ENCODE data around the gene AQP12B.

Gene AQP12B

DNA sequence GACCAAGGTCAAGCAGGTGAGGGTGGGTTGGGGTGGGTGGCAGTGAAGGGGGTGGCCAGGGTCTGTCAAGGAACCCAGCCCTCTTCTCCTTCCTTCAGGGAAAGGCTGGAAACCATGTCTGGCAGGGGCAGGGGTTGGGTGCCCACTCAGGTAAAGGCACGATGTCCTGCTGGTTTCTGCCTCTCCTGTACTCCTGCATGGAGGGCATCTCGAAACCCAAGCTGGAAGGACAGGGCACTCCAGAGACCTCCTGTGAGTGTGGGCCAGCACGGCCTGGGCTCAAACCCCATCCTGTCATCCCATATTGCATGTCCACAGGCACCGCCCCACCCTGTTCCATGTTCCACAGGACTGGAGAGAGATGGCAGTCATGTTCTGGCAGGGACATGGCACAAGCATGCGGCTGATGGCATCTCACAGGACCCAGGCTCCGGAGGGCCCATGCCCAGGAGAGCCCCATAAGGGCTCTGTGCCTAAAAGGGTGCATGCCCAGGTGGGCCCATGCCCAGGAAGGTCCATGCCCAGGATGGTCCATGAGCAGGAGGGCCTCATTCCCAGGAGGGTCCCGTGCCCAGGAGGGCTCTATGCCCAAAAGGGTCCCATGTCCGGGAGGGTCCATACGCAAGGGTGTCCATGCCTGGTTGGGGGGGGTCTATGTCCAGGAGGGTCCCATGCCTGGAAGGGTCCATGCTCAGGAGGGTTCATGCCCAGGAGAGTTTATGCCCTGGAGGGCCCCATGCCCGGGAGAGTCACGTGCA, 51.0 kb downstream of the AQP12B start:
- no peak for DNase-seq

DNA sequence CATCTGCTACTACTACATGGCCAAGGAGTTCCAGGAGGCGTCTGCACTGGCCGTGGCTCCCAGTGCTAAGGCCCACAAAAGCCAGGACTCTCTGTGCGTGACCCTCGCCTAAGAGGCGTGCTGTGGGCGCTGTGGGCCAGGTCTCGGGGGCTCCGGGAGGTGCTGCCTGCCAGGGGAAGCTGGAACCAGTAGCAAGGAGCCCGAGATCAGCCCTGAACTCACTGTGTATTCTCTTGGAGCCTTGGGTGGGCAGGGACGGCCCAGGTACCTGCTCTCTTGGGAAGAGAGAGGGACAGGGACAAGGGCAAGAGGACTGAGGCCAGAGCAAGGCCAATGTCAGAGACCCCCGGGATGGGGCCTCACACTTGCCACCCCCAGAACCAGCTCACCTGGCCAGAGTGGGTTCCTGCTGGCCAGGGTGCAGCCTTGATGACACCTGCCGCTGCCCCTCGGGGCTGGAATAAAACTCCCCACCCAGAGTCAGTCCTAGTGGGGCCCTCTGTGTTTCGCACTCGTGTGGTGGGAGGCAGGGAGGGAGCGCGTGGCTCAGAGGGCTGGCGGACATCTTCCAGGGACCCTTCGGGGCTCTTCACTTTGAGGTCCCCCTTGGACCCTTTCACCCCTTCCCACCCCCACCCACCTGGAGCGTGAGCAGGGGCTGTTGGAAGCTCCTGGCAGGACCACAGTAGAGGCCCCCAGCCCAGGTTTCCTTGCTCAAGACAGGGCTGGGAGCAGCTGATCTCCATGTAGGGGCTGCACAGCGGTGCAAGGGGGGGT, 51.7 kb downstream of the AQP12B start:
- DNase-seq: no peak

DNA sequence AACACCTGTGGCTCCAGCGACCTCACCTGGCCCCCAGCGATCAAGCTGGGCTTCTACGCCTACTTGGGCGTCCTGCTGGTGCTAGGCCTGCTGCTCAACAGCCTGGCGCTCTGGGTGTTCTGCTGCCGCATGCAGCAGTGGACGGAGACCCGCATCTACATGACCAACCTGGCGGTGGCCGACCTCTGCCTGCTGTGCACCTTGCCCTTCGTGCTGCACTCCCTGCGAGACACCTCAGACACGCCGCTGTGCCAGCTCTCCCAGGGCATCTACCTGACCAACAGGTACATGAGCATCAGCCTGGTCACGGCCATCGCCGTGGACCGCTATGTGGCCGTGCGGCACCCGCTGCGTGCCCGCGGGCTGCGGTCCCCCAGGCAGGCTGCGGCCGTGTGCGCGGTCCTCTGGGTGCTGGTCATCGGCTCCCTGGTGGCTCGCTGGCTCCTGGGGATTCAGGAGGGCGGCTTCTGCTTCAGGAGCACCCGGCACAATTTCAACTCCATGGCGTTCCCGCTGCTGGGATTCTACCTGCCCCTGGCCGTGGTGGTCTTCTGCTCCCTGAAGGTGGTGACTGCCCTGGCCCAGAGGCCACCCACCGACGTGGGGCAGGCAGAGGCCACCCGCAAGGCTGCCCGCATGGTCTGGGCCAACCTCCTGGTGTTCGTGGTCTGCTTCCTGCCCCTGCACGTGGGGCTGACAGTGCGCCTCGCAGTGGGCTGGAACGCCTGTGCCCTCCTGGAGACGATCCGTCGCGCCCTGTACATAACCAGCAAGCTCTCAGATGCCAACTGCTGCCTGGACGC, 52.5 kb downstream of the AQP12B start:
- DNase-seq: no peak

DNA sequence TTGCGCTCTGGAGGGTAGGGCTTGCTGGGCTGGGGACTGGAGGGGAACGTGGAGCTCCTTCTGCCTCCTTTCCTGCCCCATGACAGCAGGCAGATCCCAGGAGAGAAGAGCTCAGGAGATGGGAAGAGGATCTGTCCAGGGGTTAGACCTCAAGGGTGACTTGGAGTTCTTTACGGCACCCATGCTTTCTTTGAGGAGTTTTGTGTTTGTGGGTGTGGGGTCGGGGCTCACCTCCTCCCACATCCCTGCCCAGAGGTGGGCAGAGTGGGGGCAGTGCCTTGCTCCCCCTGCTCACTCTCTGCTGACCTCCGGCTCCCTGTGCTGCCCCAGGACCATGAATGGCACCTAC, 53.1 kb downstream of the AQP12B start:
- no peak for DNase-seq

DNA sequence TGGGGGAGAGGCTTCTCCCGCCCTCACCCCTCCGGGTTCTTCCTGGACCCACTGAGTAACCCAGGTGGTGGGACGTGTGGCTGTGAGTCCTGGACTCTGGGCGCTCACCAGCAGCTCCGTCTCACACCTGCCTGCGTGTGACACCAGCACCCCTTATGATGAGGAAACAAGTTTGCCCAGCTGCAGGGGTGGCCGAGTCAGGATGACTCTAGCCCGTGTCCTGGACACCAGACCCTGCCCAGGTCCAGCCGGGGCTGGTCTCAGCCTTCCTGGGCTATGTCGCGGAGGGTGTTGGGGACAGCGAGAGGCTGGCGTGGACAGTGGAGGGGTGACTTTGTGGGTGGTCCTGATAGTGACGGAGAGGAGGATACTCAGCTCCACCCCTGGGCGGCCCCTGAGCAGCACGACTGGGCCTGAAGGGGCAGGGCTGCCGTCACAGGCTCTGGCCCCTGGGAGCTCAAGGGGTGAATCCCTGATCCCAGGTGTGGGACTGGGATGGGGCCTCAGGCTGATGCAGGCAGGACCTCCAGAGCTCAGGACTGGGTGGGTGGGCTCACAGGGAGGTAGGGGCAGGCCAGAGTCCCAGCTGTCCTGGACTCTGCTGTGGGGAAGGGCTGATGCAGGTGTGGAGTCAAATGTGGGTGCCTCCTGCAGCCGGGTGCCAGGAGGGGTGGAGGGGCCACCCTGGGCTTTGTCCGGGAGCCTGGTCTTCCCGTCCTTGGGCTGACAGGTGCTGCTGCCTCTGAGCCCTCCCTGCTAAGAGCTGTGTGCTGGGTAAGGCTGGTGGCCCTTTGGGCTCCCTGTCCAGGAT, 53.7 kb downstream of the AQP12B start:
- DNase-seq: no peak

DNA sequence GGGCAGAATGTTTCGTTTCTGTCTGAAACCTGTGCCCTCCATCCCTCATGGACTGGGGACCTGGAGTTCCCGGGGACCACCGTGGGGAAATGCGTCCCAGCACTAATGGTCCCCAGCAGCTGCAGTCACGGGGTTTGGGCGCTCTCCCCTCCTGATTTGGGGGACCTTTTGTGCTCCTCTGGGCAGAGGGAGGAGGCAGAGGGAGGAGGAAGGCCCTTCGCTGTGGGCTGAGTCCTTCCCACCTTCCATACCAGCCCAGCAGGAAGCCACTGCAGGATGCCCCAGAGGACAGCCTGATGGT, 54.2 kb downstream of the AQP12B start:
- no peak for DNase-seq

DNA sequence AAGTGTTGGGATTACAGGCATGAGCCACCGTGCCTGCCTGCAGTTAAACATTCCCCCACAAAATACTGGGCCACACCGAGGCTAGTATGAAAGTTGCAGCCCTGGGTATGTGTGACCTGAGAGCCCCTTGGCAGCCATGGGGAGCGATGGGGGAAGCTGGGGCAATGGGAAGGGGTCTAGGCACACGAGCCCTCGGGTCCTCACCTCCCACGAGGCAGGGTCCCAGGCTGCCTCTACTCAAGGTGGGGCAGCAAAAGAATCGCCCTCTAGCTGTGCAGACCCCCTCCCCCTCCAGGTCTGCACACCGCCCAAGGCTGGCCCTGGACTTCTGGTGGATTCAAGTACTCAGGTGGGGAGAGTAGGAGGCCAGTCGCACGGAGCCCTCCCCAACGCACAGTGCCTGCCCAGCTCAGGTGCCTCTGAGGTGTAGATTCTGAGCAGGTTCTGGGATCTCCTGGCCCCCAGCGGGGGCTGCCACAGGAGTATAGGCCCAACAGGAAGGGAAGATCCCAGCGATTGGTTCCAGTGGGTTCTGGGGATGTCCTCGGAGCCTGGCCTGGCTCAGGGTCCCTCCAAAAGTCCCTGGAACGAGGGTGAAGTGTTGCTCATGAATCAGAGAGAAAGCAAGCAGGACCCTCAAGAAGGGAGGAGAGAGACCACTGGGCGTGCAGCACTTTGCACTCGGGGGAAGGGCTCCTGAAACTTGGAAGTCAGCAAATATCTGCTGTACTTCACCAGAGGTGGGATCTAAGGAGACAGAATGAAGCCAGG, 54.8 kb downstream of the AQP12B start:
- no peak for DNase-seq

DNA sequence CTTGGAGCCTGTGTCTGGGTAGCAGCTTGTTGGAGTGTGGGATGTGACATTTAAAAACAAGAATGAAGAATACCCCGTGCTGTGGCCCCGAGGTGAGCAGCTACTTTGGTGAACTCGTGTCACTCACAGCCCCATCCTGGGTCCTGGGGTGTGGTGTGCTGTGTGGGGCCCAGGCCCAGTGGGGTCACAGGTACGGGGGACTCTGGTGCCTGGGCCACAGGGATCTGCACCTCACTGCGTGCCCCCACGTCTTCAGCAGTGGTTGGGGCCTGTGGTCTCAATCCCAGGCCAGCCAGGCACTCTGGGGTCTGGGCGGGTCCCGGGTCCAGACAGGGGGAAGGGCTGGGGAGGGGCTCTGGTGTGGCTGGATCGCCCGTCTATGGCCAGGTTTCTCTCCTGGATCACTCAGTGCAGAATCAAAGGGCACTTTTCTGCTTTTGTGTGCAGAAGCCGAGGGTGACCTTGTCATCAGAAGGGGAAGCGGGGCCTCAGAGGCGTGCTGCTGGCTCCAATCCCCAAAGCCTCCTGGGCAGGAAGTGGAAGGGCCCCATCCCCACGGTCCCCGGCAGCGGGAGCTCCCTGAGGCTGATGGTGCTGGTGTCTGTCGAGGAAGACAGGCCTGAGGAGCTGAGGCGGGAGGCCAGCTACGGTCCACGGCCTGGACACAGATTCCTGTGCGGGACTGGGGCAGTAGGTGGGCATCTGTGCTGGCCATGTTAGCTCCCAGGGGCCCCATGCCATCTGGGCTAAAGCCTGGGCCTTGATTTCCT, 56.0 kb downstream of the AQP12B start:
- no peak for DNase-seq

All from stimulated activated naive CD4-positive, alpha-beta T cell treated with Interleukin-2 at 50 U/mL for 16 hours (primary cell).